NCI-H1092 treated with DMSO at 0.1 percent for 48 hours (cell line): ENCODE results near the gene SOD3.

Experiments used
- DNase-seq: peaks from one replicate; lab custom pipeline; 2025; lab: John Stamatoyannopoulos, UW

Gene SOD3

DNA sequence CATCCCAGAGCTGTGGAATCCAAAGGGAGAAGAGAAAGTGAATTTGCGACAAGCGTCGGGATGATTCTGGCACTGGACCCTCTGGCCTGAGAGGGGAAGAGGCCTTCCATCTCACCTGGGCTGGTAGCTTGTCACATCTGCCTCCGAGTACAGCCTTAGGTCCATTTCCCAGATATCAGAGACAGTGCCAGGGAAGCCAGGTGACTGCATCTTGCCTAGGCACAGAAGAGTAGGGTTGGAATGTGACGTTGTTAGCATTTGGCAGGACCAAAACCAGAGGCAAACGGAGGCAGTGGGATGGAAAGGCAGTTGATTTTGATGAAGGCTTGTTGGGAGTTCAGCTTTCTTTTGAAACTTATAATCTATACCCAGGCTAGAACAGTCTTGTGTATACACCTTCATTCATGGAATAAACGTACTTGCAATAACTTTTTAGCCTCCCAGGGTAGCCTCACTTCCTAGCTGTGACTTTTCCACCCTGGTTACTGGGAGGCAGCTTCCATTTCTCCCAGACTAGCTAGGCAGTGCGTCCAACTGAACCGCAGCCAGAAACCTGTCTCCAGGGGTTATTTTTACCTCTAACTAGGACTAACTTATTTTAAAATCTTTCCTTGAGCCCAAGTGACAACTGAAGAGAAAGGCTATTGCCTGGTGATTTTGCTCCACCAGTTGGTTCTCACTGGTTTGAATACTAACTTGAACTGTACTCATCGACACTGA, 5.9 kb downstream of the SOD3 start:
- DNase-seq, result no peak

DNA sequence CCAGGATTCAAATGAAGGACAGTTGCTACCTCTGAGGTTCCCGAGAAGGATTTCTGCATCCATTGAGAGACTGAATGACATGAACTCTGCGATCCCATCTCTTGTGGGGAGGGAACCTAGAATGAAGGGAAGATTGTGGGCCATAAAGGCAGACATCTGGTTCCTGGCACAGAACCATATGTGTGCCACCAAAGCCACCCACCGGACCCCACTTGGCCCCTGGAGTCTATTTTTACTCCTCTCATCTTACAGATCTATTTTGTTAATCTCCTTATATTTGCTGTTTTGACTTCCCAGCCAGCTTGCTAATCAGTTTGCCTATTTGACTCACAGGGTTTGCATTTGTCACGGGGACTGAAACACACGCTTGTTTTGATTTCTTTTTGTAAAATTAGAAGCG, 7.3 kb downstream of the SOD3 start:
- no peak for DNase-seq

DNA sequence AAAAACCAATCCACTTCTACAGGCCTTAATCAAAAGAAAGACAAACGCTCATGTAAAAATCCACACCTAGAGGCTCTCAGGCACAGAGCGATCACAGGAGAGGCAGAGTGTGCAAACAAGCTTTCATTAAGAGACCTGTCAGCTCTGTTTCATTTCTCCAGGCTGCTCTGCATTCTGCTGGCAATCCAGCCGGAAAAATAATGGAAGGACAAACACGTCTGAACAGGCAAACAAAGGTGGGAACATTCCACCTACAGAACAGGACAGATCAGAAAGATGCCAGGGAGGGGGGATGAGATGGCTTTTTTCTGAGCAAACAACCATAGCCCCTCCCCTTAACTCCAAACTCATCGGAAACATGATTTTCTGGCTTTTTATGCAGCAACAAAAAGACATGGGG, 9.7 kb downstream of the SOD3 start:
- DNase-seq, result peak; percentile 57

DNA sequence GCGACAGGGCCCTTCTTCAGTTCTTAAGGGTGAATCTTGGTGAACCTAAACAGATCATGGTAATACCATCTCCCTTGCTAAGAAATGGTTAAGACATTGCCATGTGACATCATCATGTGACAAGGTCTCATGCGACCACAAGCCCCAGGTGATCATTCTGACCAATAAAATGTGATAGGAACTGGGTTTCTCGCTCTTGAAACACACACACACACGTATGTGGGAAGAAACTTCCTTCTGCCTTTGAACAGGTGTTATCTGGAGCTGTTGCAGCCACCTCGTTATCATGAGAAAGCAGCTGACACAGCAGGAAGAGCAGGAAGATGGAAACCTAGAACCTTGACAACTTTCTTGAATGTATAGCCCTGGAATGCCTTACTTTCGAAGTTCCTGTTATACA, 10.2 kb downstream of the SOD3 start:
- DNase-seq, result no peak

DNA sequence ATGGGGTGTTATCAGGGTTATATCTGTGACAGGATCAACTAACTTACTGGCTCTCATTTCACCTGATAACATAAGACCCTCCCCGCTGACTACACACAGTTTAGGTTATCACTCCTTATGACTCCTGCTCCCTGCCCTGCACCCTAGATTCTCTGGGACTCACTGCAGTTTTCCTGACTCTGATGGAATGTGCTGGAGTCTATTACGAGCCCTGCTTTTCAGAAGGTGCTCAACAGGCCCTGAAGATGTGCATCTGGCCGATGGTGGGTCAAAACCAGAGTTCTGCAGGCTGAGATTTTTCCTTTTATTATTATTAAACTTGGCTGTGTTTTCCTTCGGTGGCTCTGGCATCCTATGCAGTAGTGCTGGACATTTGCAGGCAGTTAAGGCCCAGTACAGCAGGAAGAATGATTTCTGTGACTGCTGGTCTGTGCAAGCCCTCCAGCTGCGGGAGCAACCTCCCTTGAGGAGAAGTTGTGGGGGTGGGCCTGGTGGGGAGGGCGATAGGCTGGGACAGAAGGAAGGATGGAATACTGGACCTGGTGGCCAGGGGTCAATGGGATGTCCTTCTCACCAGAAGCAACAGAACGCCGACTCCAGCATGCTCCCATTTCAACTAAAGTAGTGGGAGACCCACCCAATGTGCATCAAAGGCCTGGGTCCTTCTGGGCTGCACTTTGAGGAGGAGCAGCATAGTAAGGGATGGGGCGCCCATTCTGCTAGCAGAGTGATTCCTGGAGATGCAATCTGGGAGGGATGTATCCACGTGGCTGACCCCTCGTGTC, 11.0 kb downstream of the SOD3 start:
- no peak for DNase-seq

DNA sequence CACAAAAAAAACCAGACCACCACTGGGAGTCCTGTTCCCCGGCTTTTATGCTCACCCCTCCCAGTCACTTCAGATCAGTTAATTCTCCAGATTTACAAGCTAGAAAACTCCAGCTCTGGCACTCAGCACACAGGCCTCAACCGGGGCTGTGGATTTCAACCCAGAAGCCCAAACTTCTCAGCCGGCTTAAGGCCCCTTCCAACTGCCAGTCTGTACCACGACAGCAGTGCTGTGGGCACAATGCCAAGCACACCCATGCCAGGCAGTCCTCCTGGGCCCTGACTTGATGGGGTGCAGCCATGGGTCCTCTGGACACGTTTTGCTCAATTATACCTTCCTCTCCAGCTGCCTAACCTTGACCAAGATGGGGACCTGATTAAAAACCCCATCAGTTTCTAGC, 12.2 kb downstream of the SOD3 start:
- no peak for DNase-seq

DNA sequence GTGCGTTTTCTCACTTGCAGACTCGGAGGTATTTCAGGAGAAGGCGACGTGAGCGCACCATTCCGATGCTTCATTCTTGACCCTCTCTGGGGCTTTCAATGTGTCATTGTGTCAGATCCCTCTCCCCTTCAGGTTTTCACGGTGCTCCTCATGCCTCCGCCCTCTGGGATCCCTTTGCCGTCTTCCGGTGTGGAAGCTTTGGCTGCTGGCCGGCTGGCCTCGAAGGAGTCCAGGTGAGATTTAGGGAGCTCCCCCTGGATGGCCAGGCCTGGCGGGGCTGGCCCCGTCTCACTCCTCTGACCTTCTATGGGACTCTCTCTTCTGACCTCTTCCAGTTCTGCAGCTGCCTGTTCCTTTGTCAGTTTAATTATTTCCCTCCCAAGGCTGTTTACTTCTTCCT, 12.9 kb downstream of the SOD3 start:
- no peak for DNase-seq

DNA sequence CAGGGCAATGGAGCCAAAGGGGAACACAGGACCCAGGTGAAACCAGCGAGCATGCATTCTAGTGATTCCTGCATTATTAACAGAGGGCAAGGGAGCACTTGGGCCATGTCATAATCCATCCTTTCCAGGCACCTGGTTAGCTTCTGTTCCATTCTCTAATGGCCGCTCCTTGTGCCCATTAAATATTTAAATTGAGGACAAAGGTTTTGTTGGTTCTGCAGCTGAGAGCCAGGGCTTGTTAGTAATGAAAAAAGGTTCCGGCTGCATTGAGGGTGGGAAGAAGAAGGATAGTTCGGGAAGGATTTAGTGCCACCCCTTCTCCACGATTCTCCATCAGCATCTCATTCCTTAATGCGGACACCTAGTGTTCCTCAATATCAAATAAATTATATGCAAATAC, 13.6 kb downstream of the SOD3 start:
- no peak for DNase-seq

DNA sequence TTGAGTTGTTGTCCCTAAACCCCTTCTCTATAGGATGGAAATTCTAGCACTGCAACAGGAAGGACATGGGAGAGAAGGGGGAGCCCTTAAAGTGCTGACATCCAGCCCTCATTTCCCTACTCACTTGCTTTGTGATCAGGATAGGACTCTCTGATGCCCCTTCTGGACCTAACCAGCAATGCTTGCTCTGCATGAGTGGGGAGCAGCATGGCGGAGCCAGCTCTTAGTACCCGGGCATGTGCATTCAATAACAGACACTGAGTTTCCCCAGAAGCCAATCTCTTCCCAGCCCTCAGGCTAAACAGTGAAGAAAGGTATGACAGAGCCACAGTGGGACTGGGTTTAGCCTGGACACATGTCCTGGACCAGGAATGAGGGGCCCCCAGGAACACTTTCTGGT, 14.0 kb downstream of the SOD3 start:
- DNase-seq, result no peak

DNA sequence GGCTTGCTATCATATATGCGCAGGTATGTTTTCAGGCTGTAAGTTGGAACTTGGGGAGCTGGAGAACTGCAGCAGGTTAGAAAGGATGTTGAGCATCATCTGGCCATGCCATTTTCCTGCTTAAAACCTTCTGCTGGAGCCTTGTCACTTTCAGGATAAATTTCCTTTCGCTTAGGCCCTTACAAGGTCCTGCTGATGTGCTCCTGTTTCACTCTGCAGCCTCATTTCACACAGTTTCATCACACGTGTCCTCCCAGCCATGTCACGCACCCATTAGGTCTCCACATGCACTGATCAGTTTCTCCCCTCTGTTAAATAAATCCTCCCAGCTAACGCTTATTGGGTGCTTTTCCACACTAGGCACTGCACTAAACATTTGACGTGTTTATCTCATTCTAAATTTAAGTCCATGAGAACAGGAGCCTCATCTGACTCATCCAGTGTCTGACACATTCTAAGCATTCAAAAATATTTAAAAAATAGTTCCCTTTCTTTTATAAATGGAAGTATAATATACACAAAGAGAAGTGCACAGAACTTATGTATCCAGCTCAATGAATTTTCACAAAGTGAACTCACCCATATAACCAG, 14.5 kb downstream of the SOD3 start:
- no peak for DNase-seq

DNA sequence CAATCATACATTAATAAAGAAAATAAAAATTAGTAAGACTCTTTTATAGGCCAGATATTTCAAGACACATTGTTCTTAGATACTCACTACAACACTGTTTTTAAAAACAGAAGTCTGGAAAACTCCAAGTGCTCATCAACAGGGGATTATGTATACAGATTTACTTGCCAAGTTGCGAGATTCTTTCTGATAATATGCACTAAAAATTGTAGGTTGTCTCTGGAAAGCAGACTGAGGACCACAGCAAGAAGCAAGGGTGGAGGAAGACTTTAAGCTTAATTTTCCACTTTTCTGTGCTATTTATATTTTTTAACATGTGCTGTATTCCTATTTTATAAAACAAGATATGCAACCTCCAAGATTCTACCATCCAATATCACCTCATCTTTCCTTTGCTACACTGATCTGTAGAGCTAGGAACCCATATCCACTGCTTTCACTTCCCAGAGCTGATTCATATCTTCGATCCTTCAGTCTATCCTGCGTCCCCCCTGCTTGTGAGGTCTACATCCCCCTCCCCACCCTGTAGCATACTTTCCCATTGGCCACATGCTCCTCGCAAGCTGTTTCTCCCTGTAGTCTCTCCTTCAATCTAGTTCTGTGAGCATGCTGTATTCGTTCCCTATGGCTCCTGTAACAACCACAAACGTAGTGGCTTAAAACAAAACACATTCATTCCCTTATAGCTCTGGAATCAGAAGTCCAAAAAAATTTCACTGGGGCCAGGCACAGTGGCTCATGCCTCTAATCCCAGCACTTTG, 15.7 kb downstream of the SOD3 start:
- DNase-seq, result no peak

DNA sequence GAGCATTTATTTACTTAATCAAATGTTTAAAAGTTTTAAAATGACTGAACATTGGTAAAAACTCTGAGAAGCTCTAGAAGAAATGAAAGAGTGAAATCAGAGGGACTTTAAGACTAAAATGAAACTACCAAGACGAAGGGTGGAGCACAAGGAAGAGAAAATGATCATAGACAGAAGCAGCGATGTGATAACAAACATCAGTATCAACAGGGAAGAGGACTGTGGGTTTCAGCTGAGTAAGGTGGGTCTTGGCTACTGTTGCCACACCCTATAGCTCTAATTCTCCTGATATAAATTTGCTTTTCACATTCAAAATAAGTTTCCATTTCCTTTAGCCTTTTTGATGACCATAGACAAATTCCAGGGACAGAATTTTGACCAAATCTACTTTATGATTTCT, 18.4 kb downstream of the SOD3 start:
- DNase-seq, result no peak

DNA sequence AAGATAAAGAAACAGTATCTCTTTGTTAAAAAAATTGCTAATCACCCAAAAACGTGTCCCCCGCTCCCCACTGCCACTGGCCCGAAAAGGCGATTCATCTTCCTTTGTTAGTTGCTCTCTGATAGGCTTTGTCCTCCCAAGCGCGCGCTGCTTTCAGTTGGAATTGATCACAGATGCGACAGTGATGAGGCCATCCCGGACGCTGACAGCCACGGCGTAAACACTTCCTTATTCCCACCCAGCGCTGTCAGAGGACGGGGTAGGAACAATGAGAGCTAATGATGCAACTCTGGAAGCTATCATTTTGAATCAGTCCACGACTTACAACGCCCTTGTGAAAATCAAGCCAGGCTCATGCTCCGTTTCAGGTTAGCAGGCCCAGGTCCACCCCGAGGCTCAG, 21.4 kb downstream of the SOD3 start:
- no peak for DNase-seq

DNA sequence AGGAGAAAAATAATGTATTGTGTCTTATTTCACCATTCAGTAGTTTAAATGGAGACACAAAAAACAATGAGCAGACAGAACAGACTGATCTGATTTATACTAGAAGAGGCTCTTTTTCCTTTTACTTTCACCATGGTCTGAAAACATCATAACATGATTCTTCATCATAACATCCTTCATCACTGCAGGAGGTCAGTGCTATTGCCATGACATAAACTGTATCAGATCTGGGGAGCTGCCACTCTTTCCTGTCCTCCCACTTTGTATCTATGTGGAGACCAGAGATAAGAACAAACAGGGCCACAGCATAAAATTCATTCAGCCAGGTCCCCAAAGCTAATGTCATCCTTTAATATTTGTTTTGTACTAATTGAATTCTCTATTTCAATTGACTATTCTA, 25.2 kb downstream of the SOD3 start:
- DNase-seq, result no peak

DNA sequence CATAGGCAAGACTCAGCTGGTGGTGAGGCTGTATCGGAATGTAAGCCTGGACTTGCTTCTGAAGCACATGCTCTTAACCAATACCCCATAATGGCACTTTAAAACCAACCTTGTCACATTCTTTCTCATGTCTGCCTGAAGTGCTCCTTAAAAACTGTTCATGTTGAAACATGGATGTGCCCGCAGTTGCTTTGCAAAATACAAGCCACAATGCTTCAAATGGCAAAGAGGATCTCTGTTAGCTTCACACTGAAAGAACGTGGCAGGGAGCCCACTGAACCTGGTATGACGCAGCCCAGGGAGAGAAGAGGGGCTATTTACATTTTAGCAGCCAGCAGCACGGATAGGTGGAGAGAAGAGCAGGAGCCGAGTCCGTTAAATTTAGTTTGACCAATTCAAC, 29.3 kb downstream of the SOD3 start:
- DNase-seq, result no peak

DNA sequence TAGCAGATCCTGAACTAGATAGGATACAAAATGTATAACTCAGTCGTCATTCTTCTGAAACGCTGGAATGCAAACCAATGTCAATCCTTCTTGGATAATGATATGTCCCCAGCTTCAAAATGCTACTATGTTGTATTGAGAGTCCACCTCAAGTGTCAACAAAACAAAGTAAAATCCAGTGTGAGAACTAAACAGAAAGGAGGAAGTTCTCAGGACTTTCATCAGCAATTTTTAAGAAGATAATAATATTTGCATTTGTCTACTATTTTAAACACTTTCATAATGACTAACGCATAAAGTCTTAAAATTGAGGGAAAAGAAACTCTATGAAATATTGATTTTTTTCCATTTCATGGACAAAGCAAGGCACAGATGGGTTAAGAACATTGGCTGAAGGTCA, 36.3 kb downstream of the SOD3 start:
- DNase-seq, result no peak

DNA sequence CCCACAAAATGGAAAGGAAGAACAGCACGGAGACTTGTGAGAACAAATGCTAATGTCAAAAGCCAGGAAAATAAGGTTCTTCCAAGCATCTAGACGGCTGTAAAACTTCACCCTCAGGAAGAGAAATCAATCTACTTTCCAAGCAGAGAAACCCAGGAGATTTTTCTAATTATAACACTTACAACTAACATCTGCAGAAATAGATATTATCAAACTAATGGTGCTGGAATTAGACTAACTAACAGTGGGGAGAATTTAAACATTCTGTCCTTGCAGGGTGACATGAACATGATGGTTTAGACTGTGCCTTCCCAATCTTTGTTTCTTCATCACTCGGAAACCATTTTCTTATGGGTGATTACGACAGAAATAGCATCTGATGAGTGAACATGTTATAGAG, 40.3 kb downstream of the SOD3 start:
- DNase-seq, result no peak

DNA sequence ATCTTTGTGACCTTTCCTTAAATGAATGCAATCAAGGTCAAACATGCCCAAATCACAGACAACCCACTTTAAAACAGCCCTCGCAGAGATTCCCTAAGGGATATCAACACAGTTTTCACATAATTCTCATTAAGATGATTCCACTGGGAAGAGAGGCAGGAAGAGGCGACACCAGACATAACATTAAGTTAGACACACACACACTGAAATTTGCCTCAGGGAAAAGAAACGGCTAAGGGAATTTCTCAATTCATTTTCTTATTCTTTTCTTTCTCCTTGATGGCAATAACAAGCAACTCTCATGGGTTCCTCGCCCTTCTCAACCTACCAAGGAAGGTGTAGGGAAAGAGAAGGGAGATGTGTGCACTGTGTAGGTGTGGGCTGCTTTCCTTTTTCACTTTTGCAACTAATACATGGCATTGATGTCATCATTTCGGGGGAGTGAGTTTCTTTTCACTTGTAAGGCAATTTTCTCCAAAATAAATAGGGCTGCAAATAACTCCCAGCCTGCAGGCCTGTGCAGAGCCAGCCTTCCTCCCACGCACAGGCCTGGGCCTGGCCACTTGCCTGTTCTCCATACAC, 41.4 kb downstream of the SOD3 start:
- DNase-seq, result no peak

DNA sequence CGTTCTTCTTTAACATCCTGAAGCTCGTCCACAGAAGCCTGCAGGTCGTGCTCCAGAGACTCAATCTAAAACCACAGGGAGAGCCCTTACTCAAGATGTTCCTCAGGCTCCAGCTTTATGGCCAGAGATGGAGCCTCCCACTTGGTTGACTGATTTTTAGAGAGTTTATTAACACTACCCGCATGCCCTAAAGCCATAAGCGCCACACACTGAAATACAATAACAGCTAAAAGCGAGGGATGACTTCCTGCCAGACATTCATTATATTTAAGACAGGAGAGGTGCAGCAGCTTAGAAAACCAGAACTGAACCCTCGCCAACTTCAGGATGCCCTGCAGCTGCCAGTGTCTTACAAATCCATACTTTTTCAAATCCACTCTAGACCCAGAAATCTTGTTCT, 42.0 kb downstream of the SOD3 start:
- no peak for DNase-seq

DNA sequence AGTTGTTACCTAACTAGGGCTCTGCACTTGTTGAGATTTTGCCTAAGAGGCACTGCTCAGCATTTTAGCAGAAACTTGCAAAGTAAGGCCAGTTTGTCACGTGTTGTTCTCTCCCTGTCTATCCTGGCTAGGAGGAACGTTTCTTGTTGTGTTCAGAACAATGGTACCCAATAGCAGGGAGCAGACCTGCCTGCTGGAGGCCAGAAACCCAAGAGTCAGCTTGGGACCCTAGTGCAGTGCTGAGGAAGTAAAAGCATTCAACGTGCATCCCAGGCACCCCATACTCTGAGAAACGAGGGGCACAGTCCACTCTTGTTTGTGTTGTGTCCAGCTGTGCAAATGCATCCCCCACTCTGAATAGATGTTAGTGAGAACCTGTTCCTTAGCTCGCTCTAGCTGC, 42.4 kb downstream of the SOD3 start:
- DNase-seq, result no peak

DNA sequence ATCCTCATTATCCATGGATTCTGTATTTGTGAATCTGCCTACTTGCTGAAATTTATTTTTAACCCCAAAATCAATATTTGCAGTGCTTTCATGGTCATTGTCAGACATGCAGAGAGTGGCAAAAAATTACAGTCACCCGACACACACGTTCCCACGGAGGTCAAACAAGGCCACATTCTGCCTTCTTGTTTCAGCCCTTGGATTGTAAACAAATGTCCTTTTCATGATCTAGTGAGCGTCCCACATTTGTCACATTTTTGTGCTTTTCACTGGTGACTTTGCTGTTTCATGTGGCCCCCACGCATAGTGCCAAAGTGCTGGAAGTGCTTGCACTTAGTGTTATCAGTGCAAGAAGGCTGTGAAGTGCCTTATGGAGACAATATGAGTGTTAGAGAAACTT, 45.0 kb downstream of the SOD3 start:
- no peak for DNase-seq

DNA sequence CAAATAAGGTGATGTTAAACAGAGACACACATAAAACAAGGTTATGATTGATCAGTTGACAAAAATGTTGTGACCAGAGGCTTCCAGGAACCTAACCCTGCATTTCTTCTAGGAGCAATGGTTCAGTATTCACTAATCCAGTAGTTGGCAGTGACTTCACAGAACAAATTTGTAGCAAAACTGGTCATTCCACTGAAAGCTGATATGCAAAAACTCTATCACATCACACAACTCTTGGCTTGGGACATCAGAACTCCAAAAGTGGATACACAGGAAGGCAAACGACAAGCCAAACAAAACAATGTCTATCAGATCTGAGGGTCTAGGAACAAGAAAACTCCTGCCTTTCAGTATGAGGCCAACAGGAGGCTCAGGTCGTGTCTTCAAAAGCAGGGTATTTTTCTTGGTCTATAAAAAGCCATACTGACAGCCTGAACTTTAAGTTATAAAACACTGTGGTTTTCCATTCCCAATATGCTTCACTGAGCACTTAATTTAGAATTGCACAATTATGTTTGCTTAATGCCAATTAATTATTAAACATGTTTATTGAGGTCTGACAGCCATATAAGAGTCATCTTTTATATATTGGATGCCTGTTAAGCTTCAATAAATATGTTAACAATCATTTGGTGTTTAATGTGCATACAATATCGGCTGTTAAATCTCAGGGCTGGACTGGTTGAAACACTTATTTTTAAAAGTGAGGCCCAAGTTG, 45.6 kb downstream of the SOD3 start:
- no peak for DNase-seq
